SIG-M5 treated with dmso at 0.1 percent for 504 hours (cell line): ENCODE data around the gene KCNN2.

ENCODE experiments used
- DNase-seq: peaks from one replicate; lab custom pipeline; 2025; ENCODE audit not compliant: unreplicated experiment; lab: John Stamatoyannopoulos, UW

KCNN2 gene

DNA sequence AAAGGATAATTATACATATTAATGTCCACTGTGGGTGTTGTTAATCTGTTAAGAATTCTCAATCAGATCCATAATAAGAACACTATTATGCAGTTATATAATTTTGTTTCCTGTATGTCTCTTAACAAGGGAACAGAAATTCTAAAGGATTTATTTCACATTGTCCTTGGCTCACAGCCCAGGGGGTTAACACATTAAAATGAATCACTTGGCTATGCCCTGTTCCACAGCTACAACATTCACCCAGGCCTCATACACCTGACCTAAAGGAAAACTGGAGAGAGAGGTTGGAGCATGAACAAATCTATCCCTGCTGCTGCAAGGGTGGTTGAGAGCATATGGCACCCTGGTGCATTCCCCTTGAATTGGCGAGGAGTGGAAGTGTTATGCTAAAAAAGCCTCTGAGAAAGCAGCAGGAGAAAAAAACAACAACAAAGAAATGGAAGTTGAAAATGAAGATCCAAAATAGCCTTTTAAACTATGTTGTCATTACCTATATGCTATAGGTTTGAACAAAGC, 116.0 kb downstream of the KCNN2 start:
- DNase-seq = no peak

GRCh38 chr5:114500756-114501155, 138.9 kb downstream of the KCNN2 start:
- DNase-seq = no peak

DNA sequence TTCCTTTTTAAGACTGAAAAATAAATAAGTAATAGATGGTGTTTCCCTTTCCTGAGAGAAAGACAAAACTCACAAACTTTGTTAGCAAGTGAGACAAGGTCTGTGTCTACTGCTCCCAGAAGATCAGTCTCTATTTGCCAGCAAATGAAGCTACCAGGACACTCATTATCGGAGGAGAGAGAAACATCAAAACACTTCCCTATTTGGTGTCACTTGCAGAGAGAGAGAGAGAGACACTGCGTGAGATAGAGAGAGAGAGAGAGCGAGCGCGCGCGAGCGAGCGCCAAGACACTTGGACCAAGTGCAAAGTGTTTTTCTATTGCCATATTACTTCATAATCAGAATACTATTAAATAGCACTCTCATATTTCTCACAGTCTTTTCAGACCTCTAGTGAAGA, 142.7 kb downstream of the KCNN2 start:
- DNase-seq = no peak

DNA sequence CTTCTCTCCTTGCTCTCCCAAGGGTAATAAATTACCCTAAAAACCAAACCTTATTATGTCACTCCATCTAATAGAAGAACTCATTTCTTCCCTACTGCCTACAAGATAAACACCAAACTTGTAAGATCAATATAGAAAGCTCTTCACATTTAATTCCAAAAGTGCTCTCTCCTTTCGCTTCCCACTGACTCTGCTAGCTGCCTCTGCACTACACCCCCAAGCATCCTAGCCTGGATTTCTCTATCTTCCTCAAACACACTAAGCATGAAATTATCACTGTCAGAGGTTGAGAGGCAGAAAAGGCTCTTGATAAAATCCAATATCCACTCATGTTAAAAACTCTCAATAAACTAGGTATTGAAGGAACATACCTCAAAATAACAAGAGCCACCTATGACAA, 162.4 kb downstream of the KCNN2 start:
- DNase-seq = no peak

DNA sequence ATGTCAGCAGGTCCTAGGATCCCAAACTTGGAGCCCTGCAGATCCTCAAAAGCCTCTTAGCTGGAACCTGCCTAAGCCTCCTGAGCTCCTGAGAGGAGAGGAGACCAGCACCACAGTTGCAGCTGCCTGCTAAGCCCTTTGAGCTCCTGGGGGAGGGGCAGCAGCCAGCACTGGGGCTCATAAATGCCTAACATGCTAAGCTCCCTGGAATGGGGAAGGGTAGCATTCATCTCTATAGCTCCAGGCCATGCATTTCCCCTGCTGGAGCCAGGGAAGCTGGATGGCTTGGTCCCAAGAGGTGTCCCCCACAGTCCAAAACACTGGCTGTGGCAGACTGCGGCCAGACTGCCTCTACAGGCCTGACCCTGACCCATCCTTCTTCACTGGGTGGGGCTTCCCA, 182.7 kb downstream of the KCNN2 start:
- DNase-seq = no peak
